ENCODE measurements around the gene PKDCC. TPM values are rescaled to one million over a fixed set of nuclear protein-coding genes. Genes with fewer than 3 reads are reported as not detected.

The PKDCC gene
- total and polyA plus RNA-seq, 2 of the 13 experiments (the other 11 are each of a cell fraction or from before 2014, with no cell fraction given), result 52.6 to 58.8 TPM

DNA sequence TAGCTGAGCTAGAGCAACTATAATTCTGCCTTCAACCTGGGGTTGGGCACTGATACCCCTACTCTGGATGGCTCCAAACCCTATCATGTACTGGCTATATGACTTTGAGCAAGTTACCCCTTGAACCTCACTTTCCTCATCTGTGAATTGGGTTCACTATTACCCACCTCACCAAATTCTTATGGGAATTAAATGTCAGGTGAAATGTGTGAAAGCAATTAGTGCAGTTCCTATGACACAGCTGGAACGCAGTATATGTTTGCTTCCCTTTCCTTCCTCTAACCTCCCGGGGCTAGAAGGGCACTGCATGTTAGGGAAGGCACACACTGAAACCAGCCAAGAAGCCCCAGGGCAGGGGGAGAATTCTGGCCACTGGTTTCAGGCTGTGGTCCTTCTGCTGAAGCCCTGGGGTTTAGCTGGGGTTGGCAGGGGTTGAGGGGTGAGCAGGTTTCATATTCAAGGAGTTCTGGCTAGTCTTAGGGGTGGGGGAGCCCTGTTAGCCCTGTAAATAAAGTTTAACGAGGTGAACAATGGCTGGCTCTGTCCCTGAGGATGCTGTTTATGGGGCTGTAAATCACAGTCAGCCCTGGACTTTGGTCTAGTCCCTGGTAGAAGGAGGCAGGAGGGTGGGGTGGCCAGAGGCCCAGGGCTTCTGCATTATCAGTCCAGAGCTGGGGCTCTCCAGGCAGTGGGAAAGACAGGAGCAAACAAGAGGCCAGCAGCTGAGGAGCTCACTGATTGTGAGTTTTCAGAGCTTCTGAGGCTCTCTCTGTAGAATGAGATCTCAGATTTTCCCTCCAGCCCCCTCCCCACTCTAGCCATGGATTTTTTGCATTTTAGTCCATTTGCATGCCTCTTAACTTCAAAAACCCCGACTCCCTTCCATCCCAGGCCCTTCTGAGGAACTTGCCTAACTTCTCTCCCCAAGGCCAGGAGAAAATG, 8.0 kb downstream of the PKDCC start (continued):
- TF ChIP-seq, protein P1, sequence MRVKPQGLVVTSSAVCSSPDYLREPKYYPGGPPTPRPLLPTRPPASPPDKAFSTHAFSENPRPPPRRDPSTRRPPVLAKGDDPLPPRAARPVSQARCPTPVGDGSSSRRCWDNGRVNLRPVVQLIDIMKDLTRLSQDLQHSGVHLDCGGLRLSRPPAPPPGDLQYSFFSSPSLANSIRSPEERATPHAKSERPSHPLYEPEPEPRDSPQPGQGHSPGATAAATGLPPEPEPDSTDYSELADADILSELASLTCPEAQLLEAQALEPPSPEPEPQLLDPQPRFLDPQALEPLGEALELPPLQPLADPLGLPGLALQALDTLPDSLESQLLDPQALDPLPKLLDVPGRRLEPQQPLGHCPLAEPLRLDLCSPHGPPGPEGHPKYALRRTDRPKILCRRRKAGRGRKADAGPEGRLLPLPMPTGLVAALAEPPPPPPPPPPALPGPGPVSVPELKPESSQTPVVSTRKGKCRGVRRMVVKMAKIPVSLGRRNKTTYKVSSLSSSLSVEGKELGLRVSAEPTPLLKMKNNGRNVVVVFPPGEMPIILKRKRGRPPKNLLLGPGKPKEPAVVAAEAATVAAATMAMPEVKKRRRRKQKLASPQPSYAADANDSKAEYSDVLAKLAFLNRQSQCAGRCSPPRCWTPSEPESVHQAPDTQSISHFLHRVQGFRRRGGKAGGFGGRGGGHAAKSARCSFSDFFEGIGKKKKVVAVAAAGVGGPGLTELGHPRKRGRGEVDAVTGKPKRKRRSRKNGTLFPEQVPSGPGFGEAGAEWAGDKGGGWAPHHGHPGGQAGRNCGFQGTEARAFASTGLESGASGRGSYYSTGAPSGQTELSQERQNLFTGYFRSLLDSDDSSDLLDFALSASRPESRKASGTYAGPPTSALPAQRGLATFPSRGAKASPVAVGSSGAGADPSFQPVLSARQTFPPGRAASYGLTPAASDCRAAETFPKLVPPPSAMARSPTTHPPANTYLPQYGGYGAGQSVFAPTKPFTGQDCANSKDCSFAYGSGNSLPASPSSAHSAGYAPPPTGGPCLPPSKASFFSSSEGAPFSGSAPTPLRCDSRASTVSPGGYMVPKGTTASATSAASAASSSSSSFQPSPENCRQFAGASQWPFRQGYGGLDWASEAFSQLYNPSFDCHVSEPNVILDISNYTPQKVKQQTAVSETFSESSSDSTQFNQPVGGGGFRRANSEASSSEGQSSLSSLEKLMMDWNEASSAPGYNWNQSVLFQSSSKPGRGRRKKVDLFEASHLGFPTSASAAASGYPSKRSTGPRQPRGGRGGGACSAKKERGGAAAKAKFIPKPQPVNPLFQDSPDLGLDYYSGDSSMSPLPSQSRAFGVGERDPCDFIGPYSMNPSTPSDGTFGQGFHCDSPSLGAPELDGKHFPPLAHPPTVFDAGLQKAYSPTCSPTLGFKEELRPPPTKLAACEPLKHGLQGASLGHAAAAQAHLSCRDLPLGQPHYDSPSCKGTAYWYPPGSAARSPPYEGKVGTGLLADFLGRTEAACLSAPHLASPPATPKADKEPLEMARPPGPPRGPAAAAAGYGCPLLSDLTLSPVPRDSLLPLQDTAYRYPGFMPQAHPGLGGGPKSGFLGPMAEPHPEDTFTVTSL (CRISPR knock-in tag; IDR thresholded peaks at IDR 0.05; ENCODE audit: borderline replicate concordance), result peak; percentile 64; the same call in 1 of the 2 replicates
- TF ChIP-seq CENPT (CRISPR knock-in tag; IDR thresholded peaks at IDR 0.05; ENCODE audit: low read depth) (no peak), SOX5 (CRISPR knock-in tag; IDR thresholded peaks at IDR 0.05; ENCODE audit: borderline replicate concordance) (peak; percentile 94), ZFY (CRISPR knock-in tag; IDR thresholded peaks at IDR 0.05) (peak; percentile 52; the same call in 1 of the 2 replicates), SNAI1 (CRISPR knock-in tag; IDR thresholded peaks at IDR 0.05; ENCODE audit: borderline replicate concordance) (no peak), ZNF205 (CRISPR knock-in tag; IDR thresholded peaks at IDR 0.05) (peak; percentile 75), ZNF296 (CRISPR knock-in tag; conservative IDR thresholded peaks at IDR 0.05) (no peak), PHF21A (CRISPR knock-in tag; IDR thresholded peaks at IDR 0.05) (peak; percentile 100), MBNL3 (CRISPR knock-in tag; conservative IDR thresholded peaks at IDR 0.05) (no peak), REPIN1 (CRISPR knock-in tag; IDR thresholded peaks at IDR 0.05; ENCODE audit: borderline replicate concordance, low read depth) (peak; percentile 65; the same call in 1 of the 2 replicates), TBX2 (CRISPR knock-in tag; IDR thresholded peaks at IDR 0.05; ENCODE audit: borderline replicate concordance) (peak; percentile 92), ZNF24 (IDR thresholded peaks at IDR 0.05) (no peak), RBAK (CRISPR knock-in tag; IDR thresholded peaks at IDR 0.05) (no peak; the same call in 1 of the 2 replicates), RAD21 (CRISPR knock-in tag; IDR thresholded peaks at IDR 0.05) (peak; percentile 20; the same call in 1 of the 2 replicates), ZNF180 (CRISPR knock-in tag; IDR thresholded peaks at IDR 0.05; ENCODE audit: borderline replicate concordance, low read depth) (no peak), RFXANK (CRISPR knock-in tag; IDR thresholded peaks at IDR 0.05) (0 out of 2 replicates have a peak, but pooled peaks have one; percentile 56), ADNP (CRISPR knock-in tag; IDR thresholded peaks at IDR 0.05) (peak; percentile 83), SNRNP70 (IDR thresholded peaks at IDR 0.05; ENCODE audit: low read depth, low read length) (no peak), ZNF441 (CRISPR knock-in tag; IDR thresholded peaks at IDR 0.05; ENCODE audit: borderline replicate concordance) (no peak)

Measured in HepG2 (cell line).